Measurements from ENCODE around the gene OXNAD1. TPM values are rescaled to one million over a fixed set of nuclear protein-coding genes. Genes with fewer than 3 reads are reported as not detected.
"Not testable (repeated sequence)": the region's sequence is repeated elsewhere in the genome, so short reads cannot be mapped to it uniquely, and the experiment has no call there.

OXNAD1 gene
- total RNA-seq, 2 donors from 2014 or later: 12.8 to 15.4 TPM

DNA sequence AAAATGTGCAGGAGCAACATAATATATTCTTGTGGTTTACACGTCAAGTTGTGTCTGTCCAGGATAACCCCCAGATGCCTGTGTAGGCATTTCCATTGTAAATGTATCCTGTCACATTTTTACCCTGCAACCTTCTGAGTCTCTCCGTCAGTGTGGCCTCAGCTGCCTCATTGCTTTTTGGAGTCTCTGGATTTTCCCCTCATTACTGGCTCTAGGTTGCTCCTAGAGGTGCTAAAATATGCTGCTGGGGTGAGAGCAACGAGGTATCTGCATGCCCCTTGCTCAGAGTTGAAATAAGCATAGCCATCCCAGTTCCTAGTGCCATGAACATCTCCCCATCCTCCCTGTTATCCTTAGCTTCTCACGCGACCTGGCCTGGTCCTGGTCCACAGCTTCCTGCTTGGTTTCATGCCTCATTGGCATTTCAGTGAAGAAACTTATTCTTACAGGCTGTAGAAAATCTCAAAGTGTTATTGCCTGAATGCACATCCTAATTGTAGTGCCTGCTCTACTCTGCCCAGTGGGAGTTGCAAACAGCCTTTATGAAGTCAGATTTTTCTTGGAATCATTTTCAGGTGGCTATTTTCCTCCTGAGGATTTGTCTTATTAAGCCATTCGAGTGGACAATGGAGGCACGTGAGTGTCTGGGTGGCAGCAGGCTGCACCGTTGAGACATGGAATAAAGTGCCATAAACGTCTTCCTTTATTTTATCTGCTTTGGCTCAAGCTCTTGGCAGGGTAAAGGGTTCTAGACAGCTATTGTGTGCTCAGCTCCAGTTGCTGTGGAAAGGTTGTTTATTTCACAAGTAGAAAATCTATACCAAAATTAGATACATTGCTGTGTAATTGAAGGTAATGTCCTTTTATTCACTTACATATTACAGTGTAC lies 33.2 kb downstream of the OXNAD1 start:
- DNase-seq: no peak
- peak in 1 of 2 donors; percentile 45 for ATAC-seq
- intact Hi-C loops (cut with DNase I): loop anchor here in 1 of 2 donors (10.0 kb wide), 1 partner anchor 217 kb away; the partner anchor contains the start of gene RFTN1

DNA sequence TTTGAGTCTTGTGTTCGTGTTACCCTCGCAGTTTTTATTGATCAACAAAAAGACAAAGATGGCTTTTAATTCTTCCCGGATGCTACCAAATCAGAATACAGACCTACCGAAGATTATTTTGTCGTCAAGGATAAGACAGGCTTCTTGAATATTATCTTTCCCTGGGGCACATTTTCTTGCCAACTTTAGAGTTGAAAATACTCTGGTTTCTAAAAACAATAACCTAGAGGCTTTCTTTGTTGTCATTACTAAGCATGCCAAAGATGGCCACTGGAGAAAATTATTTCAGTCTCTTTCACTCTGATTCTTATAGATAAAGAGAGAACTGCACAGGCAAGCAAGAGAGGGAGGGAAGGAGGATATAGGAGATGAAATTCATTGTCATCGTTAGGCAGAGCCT lies 33.9 kb downstream of the OXNAD1 start:
- ATAC-seq (no peak), DNase-seq (no peak)
- intact Hi-C loops (cut with DNase I): loop anchor here in 1 of 2 donors (10.0 kb wide), 1 partner anchor 216 kb away; the partner anchor contains the start of gene RFTN1

DNA sequence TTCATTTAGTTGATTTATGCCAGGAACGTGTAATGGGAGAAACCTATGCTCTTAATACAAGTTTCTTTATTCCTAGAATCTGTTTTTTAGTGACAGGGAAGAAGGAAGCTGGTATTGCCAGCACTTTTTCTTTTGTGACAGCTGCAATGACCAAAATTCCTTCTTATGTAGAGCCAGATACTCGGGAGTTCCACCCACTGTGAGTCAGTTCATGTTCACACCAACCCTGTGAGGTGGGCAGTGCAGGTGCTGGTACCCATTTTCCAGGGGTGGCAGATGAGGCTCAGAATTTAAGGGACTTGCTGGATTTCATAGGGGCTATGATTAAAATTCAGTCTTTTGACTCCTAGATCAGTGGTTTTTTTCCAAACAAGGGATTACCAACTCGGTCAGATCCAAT lies 34.7 kb downstream of the OXNAD1 start:
- intact Hi-C loops (cut with DNase I): loop anchor here in 1 of 2 donors (10.0 kb wide), 1 partner anchor 215 kb away; the partner anchor contains the start of gene RFTN1
- no peak for DNase-seq
- no peak for ATAC-seq

DNA sequence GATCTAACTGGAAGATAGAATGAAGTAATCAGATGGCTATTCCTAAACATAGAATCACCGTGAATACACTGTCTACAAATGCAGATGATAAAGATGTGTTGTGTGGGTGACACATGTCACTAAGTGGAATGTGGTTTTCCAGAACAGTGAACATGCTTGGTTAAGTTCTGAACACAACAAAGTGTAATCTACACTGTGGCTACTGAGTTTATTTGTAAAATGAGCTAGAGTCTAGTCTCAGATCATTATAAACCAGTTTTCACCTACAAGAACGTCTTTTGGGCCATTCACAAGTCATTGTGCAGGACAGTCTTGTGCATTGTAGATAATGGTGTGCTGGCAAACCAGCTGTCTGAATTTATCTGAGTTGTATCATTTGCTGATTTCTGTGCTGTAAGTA lies 35.3 kb downstream of the OXNAD1 start:
- DNase-seq (no peak), ATAC-seq (no peak)
- intact Hi-C loops (cut with DNase I): no loop called here

DNA sequence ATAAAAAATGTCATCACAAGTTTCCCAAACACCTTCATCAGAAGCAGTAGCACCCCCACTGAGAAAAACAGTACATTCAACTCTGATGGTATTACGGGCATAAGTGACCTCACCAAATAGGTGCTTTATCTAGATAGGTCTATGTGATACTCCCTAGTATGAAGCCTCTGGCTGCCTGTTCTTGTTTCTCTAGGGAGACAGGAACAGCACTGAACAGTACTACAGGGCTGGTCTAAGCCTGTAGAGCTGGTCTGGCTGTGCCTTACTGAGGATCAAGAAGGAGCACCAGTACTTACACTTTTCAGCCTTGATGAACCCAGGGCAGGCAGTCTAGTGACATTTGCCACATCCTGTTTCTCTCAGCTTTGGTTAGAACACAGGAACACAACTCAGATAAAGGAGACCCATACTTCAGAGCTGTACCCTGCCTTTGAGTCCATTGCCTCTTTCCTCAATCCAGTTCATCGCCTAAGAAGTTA lies 35.9 kb downstream of the OXNAD1 start:
- peak; percentile 29 to 67 for ATAC-seq
- DNase-seq: no peak
- intact Hi-C loops (cut with DNase I): no loop called here

DNA sequence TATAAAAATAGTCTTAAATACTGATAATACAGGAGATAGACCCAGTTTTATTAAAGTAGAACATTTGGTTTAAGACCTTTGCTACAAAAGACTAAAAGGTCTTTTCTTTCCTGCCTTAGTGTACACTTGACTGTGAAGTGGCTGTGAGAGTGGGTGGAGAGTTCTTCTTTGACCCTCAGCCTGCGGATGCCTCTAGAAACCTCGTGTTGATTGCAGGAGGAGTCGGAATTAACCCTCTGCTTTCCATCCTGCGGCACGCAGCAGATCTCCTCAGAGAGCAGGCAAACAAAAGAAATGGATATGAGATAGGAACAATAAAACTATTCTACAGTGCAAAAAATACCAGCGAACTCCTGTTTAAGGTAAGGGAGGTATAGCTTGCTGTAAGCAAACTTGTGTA lies 36.5 kb downstream of the OXNAD1 start:
- ATAC-seq: no peak
- intact Hi-C loops (cut with DNase I): no loop called here
- DNase-seq: no peak

DNA sequence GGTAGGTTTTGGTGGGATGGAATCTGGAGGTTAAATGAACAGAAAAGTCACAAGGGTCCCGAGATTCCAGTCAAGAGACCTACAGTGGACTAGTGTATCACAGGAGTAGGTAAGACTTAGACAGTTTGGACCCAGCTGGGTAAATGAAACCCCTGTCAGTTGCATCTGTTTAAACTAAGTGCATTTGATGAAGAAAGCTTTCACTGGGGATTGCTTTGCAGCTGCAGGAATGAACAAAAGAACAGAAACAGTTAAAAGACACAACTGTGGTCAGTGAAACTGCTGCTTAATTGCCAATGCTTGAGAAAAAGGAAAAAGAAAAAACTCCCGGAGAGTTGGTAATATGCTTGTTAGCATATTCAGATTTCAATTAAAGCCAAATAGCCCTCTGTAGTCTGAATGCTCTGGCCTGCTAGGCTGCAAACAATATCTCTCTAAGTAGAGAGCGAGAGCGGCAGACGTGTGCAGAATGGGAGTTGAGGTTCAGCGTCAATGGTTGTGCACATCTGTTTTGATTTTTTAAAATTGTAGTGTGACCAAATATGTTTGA lies 37.1 kb downstream of the OXNAD1 start:
- no peak for ATAC-seq
- intact Hi-C loops (cut with DNase I): no loop called here
- no peak for DNase-seq

DNA sequence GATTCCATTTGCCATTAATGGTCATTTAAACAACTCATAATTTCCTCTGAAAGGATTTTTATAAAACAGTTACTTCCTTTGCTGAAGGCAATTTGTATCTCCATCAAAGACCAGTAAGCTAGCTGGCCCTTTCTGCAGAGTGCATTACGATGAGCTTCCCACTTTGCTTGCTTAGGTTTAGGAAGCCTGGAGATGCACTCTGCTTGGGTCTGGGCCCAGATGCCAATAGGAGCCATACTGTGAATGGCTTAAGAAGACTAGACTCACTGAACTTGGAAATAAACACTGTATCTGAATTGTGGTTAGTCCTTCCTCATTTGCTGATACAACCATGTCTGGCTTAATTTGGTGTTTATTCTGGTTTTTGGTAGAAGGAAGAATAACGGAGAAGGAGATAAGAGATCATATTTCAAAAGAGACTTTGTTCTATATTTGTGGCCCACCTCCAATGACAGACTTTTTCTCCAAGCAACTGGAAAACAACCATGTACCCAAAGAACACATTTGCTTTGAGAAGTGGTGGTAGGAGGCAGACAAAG lies 38.1 kb downstream of the OXNAD1 start:
- DNase-seq: no peak
- ATAC-seq: no peak
- intact Hi-C loops (cut with DNase I): no loop called here

DNA sequence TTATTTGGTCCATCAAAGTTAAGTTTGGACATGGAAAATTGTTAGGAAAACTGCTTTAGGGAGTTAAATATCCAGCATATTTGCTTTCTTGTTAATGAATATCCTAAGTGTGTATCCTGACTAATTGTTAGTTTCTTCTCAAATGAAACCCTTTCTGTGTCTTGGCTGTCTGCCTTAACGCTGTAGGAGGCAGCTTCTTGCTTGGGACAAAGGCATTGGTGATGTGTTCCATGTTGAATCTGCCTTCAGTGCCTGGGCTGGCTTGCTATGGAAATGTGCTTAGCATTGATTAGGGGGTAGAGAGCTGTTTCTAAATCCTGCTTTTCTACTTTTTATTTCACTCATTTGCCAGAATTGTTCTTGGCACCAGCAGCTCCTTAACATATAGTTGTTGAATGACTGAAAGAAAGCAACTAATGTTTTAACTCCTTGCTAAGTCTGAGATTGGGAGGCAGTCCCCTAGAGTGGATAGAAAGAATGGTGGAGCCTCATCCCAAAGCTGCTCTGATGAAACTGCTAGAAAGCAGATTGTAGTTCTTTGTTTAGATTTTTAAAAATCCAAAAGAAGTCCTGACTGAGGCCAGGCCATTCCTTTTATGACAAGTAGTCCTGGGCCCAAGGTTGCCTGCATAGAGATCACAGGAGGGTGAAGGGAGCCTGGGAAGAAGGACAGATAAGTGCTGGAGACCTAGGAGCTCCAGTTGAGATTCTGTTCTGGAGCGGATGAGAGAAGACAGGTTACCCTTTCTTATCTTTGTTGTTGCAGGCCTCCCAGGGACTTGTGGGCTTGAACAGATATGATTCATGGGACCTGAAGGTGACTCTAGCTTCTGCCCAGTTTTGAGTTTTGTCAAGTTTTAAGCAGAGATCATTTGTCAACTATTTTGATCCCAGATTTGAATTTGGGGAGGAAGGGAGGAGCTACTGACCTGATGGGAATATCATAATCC lies 39.3 kb downstream of the OXNAD1 start:
- intact Hi-C loops (cut with DNase I): no loop called here
- ATAC-seq (no peak), DNase-seq (no peak)

DNA sequence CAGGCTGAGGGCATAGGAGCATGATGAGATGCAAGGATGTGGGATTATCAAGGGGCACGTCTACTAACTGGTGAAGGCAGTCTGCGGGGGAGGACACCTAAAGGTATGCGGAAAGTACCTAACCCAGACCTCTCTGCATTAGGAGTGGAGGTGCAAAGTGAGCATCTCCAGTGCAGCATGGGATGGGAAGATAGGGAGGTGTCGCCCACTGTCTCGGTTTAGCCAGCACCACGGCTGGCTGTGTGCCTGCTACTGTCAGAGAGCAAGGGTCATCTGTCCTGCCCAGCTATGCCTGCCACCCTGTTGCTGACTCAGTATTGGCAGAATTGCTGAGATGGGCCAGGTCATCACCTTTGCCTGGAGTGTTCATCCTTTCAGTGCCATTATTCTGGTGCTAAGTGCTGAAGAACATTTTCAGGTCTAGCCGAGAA lies 40.1 kb downstream of the OXNAD1 start:
- ATAC-seq (peak; percentile 51 to 55), DNase-seq (no peak)
- intact Hi-C loops (cut with DNase I): no loop called here

DNA sequence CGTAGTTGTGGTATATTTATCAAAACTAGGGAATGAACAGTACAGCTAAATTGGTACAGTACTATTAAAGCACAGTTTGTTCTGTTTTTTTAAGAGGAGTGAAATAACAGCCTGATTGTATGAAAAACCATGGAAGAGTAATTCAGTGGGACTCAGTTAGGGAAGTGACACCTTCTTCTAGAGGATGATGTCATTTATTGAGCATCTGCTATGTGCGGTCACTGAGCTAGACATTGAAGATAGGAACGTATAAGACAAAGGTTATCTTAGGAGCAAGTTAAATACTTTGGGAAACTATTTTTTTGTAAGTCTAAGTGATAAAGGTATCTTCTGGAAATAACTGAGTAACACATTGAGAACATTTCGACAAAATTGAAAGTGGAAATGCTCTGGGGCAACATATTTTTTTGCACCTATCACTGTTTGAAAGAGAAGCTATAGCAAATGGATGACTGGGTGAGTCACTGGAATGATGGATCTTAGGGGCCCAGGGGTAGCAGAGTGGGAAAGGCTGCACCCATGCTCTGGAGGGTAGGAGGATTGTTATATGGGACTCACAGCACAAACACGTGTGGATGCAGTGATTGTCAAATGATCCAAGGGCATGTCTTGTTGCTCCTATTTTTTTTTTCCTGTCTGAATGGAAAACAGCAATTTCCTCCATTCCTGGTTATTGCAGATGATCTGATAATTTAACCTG lies 43.0 kb downstream of the OXNAD1 start:
- no peak for DNase-seq
- no peak for ATAC-seq
- intact Hi-C loops (cut with DNase I): no loop called here

DNA sequence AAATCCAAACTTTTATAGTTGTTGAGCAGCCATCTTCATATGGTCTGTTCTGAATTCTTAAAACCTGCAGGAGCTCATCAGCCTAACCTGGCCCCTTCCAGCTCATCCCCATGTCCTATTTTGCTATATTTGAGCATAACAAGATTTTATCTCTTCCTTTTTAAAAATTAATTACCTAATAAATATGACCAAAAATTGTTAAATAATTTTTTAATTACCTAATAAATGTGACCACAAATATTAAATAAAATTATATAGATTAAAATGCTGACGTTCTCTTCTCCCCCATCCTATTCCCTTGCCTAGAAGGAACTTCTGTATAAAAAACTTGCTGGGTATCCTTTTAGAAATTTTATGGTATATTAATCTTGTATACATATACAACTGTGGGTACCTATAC lies 43.7 kb downstream of the OXNAD1 start:
- intact Hi-C loops (cut with DNase I): no loop called here
- DNase-seq (no peak), ATAC-seq (no peak)

DNA sequence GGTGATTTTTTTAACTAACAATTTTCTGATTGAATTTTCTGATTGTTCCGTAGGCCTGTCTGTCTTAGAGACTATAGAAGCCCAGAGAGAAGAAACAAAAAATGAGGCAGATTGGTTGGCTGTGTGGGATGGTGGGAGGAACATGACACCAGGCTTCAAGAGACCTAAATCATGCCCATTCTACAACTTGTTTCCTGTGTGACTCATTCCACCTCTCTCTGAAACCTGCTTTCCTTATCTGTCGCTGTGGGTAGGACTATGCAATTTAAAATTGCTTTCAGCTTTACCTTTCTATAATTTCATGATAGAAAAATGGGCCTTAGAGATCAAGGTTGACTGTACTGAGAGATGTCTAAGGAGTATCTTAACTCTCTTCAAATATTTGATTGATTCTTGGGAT lies 44.5 kb downstream of the OXNAD1 start:
- DNase-seq (no peak), ATAC-seq (peak in 1 of 2 donors; percentile 40)
- intact Hi-C loops (cut with DNase I): no loop called here

DNA sequence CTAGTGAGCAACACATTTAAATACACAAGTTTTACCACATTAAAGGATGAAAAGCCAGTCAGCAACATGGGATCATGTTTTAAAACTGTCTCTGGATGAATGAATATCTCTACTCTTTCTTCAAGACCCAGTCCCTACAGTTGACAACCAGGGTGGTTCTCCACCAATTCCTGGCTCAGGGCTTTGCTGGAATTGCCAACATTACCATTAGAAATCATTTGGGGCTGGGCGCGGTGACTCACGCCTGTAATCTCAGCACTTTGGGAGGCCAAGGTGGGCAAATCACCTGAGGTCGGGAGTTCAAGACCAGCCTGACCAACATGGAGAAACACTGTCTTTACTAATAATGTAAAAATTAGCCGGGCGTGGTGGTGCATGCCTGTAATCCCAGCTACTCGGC lies 45.5 kb downstream of the OXNAD1 start:
- intact Hi-C loops (cut with DNase I); ATAC-seq; DNase-seq: not testable (repeated sequence)

DNA sequence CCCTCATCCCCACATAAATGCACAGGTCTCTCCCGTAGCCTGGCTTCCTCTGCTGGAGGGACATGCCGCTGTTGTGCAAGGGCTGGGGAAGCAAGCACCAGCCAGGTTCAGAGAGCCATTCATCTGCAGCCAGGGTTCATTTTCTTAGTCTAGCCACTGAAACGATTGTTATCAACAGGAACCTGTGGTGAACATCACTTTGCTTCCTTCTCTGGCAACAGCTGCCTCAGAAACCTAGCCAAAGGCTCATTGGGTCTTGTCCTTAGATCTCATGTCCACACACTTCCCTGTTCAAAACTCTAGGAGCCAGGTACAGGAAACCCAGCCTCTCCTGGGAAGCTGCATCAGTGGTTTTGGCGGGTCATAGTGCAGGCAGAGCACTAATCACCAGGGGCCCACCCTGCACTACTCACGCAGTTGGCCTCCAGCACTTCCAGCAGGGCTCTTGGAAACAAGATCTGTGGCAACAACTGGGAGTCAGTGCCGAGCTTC lies 47.0 kb downstream of the OXNAD1 start:
- ATAC-seq: peak; percentile 74 to 86
- intact Hi-C loops (cut with DNase I): no loop called here
- peak; percentile 64 for DNase-seq

DNA sequence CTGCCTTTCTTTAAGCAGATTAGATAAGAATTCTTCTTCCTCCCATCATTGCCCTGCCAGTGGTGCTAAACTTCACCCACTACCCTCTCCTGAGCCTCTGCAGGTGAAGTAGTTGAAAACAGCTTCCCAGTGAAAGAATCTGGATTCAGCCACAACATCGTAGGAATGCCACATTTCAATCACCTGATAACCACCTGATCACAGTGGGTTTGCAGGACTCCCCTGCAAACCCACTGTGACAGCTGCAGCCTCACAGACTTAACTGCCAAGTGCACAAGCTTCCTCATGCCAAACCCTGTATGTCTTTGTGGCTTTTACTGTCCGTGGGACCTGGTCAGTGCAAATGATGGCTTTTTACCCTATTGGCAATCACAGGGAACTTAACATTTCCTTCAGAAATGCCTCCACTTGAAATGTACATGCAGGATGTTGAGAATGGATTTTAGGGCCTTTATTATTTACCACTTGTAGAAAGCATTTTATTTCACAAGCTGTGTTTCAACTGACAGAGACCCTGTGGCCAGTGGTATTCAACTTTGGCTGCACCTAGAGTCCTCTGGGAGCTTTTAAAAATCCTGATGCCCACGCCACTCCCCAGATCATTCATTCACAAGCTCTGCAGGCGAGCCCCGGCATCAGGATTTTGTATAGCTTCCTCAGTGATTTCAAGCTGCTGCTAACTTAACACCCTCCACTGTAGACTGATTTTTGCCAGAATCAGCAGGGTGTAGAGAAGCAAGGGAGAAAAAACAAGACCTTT lies 49.1 kb downstream of the OXNAD1 start:
- intact Hi-C loops (cut with DNase I): no loop called here
- no peak for DNase-seq
- no peak for ATAC-seq

DNA sequence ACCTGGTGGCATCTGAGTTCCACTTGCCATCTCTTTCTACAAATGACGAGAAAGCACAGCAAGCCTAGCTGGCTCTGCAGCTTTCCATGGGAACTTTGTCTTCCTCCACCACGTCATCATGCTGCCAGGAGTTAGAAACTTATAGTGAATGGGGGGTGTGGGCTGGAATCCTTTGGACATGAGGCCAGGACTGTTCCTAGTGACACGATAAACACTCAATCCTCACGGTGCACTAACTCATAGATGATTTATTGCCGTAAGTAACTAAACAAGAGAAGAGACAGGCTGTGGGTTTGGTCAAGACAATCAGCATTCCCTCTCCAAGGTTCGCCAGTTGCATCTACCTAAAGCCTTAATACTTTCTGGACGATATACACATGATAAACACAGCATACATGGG lies 50.6 kb downstream of the OXNAD1 start:
- DNase-seq (no peak), ATAC-seq (no peak)
- intact Hi-C loops (cut with DNase I): loop anchor here in 1 of 2 donors (5.0 kb wide), 1 partner anchor 52 kb away; no protein-coding TSS in a partner anchor
